Stimulated activated memory B cell treated with anti-CD40 and anti-IgM and Interleukin-4, amounts not matched to agents 10 μg/mL and 1 μg/mL and 100 μg/mL, for 72 hours (primary cell): ENCODE data around the gene NPTN.
A peak's percentile ranks its signal among the peaks of the same experiment; 100 is the strongest.
"Not testable (repeated sequence)": the region's sequence is repeated elsewhere in the genome, so short reads cannot be mapped to it uniquely, and the experiment has no call there.

Experiments used
- ATAC-seq: fragments of 150-1000 bp; cut with Tn5 transposase; 2 replicates; pipeline ENCODE4 v1.10.0; 2021
- H3K27ac Mint-ChIP-seq: one replicate; pipeline ENCODE4 v1.8.0; 2022; ENCODE audit warnings: mild to moderate bottlenecking, mixed read lengths
- H3K27me3 Mint-ChIP-seq: one replicate; pipeline ENCODE4 v1.8.0; 2022; ENCODE audit warnings: mixed read lengths
- H3K36me3 Mint-ChIP-seq: one replicate; pipeline ENCODE4 v1.8.0; 2022; ENCODE audit warnings: mixed read lengths
- H3K4me1 Mint-ChIP-seq: one replicate; pipeline ENCODE4 v1.8.0; 2022; ENCODE audit warnings: mixed read lengths
- H3K4me3 Mint-ChIP-seq: one replicate; pipeline ENCODE4 v1.8.0; 2022; ENCODE audit warnings: mild to moderate bottlenecking, moderate library complexity, mixed read lengths
- H3K9me3 Mint-ChIP-seq: one replicate; pipeline ENCODE4 v1.8.0; 2022; ENCODE audit warnings: mixed read lengths

The NPTN gene

DNA sequence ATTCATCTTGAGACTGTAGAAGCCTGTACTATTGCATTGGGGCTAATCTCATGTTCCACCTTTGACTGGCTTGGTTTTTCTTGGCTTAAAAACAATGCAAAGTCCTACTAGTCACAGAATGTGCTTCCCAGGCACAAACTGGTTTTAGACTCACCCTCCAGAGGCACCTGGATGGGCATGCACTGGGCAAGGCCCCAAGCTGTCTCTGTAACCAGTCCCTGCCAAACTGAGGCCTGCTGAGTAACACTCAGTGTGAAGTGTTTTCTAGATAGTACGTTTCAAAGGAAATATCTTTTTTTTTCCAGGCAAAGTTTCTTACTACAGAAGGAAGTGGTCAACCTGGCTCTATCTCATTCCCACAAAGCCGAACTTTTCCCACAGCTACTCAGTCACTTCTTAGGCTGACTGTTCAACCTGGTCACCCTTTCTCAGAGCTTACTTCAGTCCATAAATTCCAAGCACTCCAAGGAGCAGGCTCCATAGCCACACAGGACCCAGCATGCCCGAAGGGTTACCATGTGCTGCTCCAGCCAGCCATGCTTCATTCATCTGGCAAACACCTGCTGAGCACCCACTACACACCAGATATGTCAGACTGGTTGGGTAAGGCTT, 57.4 kb downstream of the NPTN start:
- H3K9me3 Mint-ChIP-seq: no peaks in the 10 kb centered on the region
- peaks cover 49% of the 10 kb centered on the region for H3K36me3 Mint-ChIP-seq
- no peak for ATAC-seq
- H3K27ac Mint-ChIP-seq: no peak overlapping the region
- H3K27me3 Mint-ChIP-seq: no peaks in the 10 kb centered on the region
- no peaks in the 10 kb centered on the region for H3K4me1 Mint-ChIP-seq
- H3K4me3 Mint-ChIP-seq: no peak overlapping the region

DNA sequence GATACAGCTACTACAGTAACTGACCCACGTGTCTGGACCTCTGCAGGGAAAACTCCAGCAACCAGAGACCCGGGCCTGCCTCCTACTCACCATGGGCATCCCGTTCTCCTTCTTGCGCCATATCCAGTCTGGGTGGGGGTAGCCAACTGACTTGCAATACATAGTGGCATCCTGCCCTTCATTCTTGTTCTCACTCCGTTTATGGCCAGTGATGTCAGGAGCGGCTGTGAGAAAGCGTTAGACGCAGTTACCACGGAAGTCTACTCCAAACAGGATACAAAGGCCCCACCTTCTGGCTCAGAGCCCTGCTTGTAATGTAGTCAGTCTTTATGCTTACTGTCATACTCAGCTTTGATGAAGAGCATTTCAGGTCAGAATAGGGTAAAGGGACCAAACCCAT, 59.6 kb downstream of the NPTN start:
- ATAC-seq: no peak
- H3K36me3 Mint-ChIP-seq: peaks cover 62% of the 10 kb centered on the region
- H3K4me3 Mint-ChIP-seq: no peak overlapping the region
- H3K27me3 Mint-ChIP-seq: no peaks in the 10 kb centered on the region
- no peaks in the 10 kb centered on the region for H3K9me3 Mint-ChIP-seq
- no peaks in the 10 kb centered on the region for H3K4me1 Mint-ChIP-seq
- no peak overlapping the region for H3K27ac Mint-ChIP-seq

DNA sequence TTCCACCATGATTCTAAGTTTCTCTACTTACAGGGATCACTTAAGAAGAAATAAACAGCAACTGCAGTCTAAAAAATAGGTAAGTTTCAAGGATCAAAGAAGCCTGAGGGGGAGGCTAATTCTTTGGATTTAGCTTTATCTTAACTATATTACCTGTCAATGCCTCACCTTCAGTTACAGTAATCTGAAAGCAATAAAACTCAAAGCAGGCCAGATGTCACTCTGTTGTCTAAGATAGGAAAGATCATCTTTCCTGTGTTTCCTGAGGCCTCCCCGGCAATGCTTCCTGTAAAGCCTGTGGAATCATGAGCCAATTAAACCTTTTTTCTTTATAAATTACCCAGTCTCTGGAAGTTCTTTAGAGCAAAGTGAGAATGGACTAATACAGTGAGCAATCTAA, 60.2 kb downstream of the NPTN start:
- no peaks in the 10 kb centered on the region for H3K27me3 Mint-ChIP-seq
- H3K27ac Mint-ChIP-seq: no peak overlapping the region
- peaks cover 61% of the 10 kb centered on the region for H3K36me3 Mint-ChIP-seq
- no peaks in the 10 kb centered on the region for H3K4me1 Mint-ChIP-seq
- no peaks in the 10 kb centered on the region for H3K9me3 Mint-ChIP-seq
- no peak overlapping the region for H3K4me3 Mint-ChIP-seq
- ATAC-seq: no peak

DNA sequence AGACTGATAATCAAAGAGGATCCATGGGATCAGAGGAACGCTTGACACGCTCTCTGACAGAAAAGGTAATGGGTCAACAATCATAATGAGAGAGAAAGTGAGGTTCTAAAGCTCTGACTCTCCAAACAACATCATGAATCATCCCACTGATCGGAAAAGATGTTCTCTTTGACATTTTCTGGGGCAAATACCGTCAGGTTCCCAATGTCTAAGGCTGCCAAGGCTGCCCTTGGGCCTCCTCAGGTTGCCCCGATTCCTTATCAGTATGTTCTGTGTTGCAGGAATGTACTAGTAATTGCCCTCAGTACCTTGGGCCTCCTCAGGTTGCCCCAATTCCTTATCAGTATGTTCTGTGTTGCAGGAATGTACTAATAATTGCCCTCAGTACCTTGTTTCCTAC, 60.9 kb downstream of the NPTN start:
- Mint-ChIP-seq H3K4me1 (no peaks in the 10 kb centered on the region), H3K27ac (no peak overlapping the region), H3K9me3 (no peaks in the 10 kb centered on the region), H3K27me3 (no peaks in the 10 kb centered on the region), H3K4me3 (no peak overlapping the region), H3K36me3 (peaks cover 61% of the 10 kb centered on the region)
- no peak for ATAC-seq

DNA sequence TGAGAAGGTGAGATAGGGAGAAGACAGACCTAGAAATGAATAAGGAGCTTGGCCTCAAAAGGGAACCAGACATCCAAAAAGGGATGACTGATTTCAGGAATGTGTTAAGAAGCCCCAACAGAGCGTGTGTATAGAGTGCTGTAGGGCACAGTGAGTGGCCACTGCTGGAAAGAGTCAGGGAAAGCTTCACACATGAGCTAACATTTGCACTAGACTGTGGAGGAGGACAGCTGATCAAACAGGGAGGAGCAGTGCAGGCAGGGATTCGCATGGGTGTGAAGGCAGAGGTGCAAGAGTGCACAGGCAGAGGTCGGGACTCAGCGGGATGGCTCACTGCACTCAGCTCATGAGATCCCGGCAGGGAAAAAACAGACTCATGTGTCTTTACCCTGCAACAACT, 61.8 kb downstream of the NPTN start:
- Mint-ChIP-seq H3K4me1 (no peaks in the 10 kb centered on the region), H3K36me3 (peaks cover 63% of the 10 kb centered on the region), H3K27ac (peak overlapping the region; percentile 2), H3K9me3 (no peaks in the 10 kb centered on the region), H3K27me3 (no peaks in the 10 kb centered on the region), H3K4me3 (no peak overlapping the region)
- no peak for ATAC-seq

DNA sequence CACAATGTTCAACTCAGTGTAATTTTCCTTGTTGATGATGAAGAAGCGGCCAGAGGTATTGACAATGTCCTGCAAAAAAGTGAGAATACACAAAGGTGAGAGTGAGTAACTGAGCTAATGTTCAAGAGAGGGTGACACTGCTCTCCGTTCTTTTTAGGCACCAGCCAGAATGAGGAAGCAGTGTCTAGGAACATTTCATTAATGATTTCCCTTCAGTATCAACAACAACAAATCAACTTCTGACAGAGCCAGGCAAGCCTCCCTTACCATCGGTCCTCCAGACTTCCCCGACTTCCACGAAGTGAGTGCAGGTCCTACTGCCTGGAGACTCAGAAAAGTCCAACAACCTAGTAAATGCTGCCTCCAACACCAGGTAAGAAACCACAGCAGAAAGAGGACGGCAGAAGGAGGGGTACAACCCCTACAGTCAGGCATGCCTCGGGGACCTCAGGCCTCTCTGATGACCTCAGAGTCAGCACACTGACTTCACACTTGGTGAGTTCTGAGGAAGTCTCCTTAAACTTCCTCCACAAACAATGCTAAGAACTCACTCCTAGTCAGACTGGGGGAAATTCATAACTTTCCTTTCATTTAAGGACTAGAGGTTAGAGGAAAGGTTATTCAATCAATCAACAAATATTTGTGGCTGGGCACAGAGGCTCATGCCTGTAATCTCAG, 62.7 kb downstream of the NPTN start:
- Mint-ChIP-seq H3K36me3 (peaks cover 58% of the 10 kb centered on the region), H3K9me3 (no peaks in the 10 kb centered on the region), H3K27me3 (no peaks in the 10 kb centered on the region), H3K27ac (peak overlapping the region; percentile 2), H3K4me1 (no peaks in the 10 kb centered on the region), H3K4me3 (no peak overlapping the region)
- ATAC-seq: no peak

DNA sequence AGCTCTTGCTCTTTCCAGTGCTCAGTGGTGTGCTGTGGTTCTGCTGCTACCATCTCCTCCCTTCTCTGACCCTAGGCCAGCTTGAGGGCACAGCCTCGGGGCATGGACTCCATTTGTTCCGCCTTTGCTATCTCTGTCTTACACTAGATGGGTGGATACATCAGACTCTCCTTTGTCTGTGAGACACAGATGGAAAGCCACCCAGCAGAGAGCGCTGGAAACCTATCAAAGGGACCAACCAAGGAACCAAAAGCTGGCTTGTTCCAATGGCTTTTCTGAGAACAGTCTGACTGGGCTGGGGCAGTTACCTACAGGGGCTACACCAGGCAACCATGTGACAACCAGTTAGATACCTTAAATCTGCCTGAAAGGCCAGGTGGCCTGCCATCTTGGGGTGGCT, 63.8 kb downstream of the NPTN start:
- H3K36me3 Mint-ChIP-seq: peaks cover 68% of the 10 kb centered on the region
- H3K27ac Mint-ChIP-seq: no peak overlapping the region
- H3K4me3 Mint-ChIP-seq: no peak overlapping the region

DNA sequence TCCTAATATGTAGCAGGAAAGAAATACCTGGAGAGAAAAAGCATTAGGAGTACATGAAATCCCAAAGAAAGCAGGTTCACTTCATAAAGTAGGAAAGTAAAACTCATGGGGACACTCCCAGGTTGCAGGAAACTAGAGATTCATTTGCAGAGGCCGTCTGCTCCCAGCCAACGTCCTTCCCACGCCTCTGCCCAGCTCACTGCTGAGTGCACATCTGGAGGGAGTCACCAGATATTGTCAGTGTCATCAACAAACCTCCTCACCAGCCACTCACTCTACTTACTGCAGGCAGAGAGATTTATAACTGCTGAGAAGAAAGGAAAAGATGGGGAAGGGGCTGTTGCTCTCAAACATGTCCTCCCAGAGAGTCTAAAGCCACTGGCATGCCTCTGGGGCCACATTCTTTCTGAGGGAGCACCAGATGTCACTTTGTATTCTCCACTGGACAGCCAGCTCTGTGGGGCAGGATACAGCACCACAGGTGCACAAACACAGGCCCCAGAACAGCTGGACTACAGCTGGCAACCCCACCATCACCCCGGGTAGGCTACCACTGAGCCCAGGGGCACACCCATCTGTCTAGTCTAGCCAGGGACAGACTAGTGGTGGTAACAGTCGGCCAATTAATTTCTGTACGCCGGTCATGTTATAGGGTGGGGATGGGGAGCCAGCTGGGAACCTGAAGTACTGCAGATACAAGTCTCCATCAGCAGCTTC, 64.5 kb downstream of the NPTN start:
- Mint-ChIP-seq H3K27me3 (no peaks in the 10 kb centered on the region), H3K36me3 (peaks cover 68% of the 10 kb centered on the region), H3K27ac (no peak overlapping the region), H3K4me1 (no peaks in the 10 kb centered on the region), H3K9me3 (no peaks in the 10 kb centered on the region), H3K4me3 (no peak overlapping the region)
- ATAC-seq: no peak

More for the DNA sequence above, 63.8 kb downstream of the NPTN start:
- ATAC-seq: no peak
- Mint-ChIP-seq H3K9me3 (no peaks in the 10 kb centered on the region), H3K27me3 (no peaks in the 10 kb centered on the region), H3K4me1 (no peaks in the 10 kb centered on the region)

DNA sequence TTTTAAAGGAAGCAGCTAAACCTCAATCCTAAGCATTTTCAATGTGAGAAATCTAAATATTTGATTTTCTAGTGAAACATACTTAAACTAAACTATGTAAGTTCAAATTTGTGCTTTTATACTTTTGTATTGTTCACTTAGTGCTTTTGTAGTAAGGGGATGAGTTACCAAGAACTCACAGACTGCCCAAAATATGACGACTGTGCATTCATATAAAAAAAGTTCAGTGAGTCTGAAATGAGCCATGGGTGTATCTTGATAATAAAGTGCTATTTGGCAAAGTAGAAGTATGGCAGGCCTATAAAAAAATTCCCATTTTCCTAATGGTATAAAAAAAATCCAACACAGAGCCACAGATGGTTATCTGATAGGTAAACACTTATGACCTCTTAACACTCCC, 66.2 kb downstream of the NPTN start:
- Mint-ChIP-seq H3K27ac (no peak overlapping the region), H3K36me3 (peaks cover 72% of the 10 kb centered on the region), H3K4me1 (no peaks in the 10 kb centered on the region), H3K9me3 (no peaks in the 10 kb centered on the region), H3K4me3 (no peak overlapping the region), H3K27me3 (no peaks in the 10 kb centered on the region)
- ATAC-seq: no peak

DNA sequence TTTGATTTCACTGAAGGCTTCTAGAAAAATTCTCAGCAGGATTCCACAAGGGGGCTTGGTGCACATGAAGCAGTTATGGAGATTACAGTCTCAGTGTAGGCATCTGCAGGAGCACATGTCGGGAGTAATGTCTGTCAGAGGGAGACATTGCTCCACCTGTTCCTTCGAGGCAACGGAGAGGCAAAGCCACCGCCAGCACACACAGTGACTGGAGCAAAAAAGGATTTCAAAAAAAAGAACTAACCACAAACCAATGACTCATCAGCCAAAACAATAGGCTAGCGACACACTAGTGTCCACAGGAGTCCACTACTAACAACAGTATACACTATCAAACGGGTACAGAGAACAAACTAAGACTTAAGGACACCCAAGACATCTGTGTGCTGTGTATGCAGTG, 68.9 kb downstream of the NPTN start:
- no peak for ATAC-seq
- Mint-ChIP-seq H3K9me3 (no peaks in the 10 kb centered on the region), H3K36me3 (peaks cover 52% of the 10 kb centered on the region), H3K4me1 (no peaks in the 10 kb centered on the region), H3K27me3 (no peaks in the 10 kb centered on the region), H3K27ac (no peak overlapping the region), H3K4me3 (no peak overlapping the region)

DNA sequence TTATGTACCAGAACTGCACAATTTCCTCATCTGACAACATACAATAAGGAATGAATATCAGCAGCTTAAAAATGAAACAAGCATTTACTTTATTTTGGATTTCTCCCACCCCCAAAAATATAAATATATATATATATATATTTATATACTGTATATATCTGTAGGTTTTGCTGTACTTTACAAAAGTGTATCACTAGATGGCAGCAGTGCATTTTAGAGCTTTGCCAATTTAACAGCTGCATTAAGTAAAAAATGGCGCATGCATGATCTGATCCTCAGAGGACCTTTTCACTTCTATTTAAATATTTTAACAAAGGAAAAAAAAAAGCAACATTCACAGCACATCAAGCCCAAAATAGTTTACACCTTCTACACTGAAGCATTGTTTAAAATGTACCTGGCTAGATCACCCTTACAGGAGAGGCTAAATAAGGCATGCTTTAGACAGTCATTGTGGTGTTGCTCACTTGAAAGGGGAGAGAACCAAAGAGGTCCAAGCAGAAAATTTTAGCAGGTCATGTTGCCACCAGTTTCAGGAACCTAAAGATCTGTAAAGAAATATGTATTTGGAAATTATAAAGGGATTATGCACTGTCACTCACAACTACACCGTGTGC, 72.6 kb downstream of the NPTN start:
- Mint-ChIP-seq H3K9me3 (no peaks in the 10 kb centered on the region), H3K4me1 (no peaks in the 10 kb centered on the region), H3K27ac (no peak overlapping the region), H3K4me3 (no peak overlapping the region), H3K36me3 (peaks cover 46% of the 10 kb centered on the region), H3K27me3 (no peaks in the 10 kb centered on the region)
- ATAC-seq: no peak

DNA sequence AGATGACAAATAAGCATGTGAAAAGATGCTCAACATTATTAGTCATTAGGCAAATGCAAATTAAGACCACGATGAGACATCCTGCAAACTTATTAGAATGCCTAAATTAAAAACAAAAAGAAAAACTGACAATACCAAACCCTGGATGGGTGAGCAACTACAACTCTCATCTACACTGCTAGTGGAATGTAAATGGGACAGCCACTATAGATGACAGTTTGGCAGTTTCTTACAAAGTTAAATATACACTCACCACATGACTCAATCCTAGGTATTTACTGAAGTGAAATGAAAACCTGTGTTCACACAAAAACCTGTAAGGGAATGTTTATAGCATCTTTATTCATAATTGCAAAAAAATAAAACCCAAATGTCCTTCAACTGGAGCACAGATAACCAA, 74.7 kb downstream of the NPTN start:
- Mint-ChIP-seq H3K27me3 (no peaks in the 10 kb centered on the region), H3K4me1 (no peaks in the 10 kb centered on the region), H3K36me3 (peaks cover 27% of the 10 kb centered on the region), H3K4me3 (no peak overlapping the region), H3K9me3 (no peaks in the 10 kb centered on the region), H3K27ac (no peak overlapping the region)
- ATAC-seq: no peak

DNA sequence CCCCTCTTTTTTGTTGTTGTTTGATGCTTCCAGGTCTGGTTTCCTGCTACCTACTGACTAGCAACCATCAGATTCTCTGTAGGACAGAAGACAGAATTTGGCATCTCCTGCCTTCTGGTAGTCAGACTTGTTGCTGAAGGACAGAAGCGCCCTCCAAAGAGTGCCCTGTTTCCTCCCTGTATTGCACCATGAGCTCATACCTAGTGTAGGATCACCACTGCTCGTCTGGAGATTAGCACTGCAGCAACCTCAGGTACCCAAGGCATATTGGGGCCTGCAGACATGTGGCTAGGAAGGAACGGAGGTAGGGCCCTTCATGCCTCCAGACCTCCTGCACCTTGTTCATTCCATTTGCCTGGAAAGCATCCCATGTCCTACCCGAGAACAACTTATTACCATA, 78.1 kb downstream of the NPTN start:
- Mint-ChIP-seq H3K4me3 (no peak overlapping the region), H3K27me3 (no peaks in the 10 kb centered on the region), H3K27ac (no peak overlapping the region), H3K9me3 (no peaks in the 10 kb centered on the region), H3K36me3 (peaks cover 12% of the 10 kb centered on the region), H3K4me1 (no peaks in the 10 kb centered on the region)
- ATAC-seq: no peak

DNA sequence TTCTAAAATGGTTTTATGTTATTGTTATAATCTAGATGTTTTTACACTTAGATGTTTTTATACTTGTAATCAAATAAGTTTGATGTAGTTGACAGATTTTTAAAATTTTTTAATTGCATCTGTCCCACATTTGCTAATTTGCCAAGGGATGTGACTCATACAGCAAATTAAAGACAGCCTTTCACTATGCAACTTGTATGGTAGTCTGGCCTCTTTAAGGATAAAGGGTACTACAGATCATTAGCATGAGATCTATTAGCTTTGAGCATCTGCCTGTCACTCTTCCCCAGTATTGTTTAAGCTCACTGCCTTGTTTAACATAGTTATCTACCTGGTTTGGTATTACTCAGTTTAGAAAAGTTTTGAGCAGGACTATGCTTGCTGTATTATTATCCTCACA, 83.0 kb downstream of the NPTN start:
- no peak for ATAC-seq
- no peaks in the 10 kb centered on the region for H3K27me3 Mint-ChIP-seq
- no peak overlapping the region for H3K27ac Mint-ChIP-seq
- H3K4me1 Mint-ChIP-seq: no peaks in the 10 kb centered on the region
- H3K4me3 Mint-ChIP-seq: no peak overlapping the region
- H3K36me3 Mint-ChIP-seq: peaks cover 1% of the 10 kb centered on the region
- peaks cover 3% of the 10 kb centered on the region for H3K9me3 Mint-ChIP-seq

DNA sequence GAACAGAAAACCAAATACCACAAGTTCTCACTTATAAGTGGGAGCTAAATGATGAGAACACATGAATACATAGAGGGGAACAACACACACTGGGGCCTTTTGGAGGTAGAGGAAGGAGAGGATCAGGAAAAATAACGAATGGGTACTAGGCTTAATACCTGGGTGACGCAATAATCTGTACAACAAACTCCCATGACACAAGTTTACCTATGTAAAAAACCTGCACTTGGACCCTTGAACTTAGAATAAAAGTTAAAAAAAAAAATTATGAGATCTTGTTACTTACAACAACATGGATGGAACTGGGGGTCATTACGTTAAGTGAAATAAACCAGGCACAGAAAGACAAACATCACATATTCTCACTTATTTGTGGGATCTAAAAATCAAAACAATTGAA, 84.3 kb downstream of the NPTN start:
- not testable (repeated sequence) for ATAC-seq, H3K9me3 Mint-ChIP-seq, H3K27ac Mint-ChIP-seq, H3K4me1 Mint-ChIP-seq, H3K27me3 Mint-ChIP-seq, H3K4me3 Mint-ChIP-seq, H3K36me3 Mint-ChIP-seq

DNA sequence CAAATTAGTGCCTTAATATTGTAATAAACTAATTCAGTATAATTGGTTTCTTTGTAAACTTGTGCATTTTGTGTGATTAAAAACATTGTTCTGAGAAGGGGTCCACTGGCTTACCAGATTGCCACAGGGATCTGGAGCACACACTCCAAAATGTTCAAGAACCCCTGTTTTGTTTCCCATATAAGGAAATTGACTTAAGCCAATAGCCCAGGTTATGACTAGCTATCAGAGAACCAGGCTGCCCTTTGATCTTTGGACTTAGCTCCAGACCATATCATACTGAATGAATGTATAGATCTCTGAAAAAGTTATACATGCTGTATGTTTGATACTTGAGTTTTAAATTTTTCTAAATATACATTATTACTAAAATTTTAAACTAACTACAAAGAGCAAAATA, 91.7 kb downstream of the NPTN start:
- no peaks in the 10 kb centered on the region for H3K9me3 Mint-ChIP-seq

More for the DNA sequence above, 91.7 kb downstream of the NPTN start:
- no peaks in the 10 kb centered on the region for H3K27me3 Mint-ChIP-seq
- H3K27ac Mint-ChIP-seq: no peak overlapping the region
- ATAC-seq: no peak
- peaks cover 5% of the 10 kb centered on the region for H3K36me3 Mint-ChIP-seq
- H3K4me1 Mint-ChIP-seq: no peaks in the 10 kb centered on the region
- H3K4me3 Mint-ChIP-seq: no peak overlapping the region
